ENCODE measurements around the gene NFX1.
"Not testable (repeated sequence)": the region's sequence is repeated elsewhere in the genome, so short reads cannot be mapped to it uniquely, and the experiment has no call there.

Gene NFX1

DNA sequence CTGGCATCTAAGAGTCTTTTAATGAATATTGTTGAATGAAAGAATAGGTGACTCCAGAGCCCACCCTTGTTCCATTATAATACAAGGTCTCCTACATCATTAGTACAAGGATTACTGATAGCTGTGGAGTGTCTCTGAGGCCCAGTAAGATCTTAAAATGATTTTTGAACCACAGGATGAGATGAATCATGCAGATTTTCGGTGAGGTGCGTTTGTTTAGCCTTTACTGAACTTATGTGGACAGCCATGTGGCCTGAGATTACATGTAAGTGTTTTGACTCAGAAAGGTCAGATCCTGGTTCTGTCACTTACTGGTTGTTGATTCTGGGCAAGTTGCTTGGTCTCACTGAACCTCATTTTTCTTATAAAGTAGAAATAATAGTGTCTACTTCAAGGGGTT lies 21.6 kb downstream of the NFX1 start:
- DNase-seq = no peak

DNA sequence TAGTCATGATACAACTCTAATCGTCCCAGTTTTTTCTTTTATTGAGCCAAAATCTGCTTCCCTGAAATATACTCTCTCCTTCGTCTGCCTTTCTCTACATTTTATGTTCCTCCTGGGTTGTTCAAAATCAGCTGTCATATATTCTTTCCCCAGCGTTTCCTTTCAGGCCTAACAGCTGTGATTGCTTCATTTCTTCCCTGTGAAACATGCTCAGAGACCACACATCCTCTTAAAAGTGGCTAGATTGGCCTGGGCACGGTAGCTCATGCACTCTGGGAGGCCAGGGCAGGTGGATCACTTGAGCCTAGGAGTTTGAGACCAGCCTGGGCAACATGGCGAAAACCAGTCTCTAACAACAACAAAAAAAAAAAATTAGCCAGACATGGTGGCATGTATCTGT lies 25.1 kb downstream of the NFX1 start:
- no peak for DNase-seq

DNA sequence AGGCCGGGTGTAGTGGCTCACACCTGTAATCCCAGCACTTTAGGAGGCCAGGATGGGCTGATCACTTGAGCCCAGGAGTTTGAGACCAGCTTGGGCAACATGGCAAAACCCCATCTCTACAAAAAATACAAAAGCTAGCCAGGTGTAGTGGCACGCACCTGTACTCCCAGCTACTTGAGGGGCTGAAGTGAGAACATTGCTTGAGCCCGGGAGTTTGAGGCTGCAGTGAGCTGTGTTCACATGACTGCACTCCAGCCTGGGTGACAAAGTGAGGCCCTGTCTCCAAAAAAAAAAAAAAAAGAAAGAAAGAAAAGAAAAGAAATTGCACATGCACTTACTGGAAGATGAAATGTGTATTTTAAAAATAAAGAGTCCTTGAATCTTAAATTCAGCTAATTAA lies 26.8 kb downstream of the NFX1 start:
- not testable (repeated sequence) for DNase-seq

DNA sequence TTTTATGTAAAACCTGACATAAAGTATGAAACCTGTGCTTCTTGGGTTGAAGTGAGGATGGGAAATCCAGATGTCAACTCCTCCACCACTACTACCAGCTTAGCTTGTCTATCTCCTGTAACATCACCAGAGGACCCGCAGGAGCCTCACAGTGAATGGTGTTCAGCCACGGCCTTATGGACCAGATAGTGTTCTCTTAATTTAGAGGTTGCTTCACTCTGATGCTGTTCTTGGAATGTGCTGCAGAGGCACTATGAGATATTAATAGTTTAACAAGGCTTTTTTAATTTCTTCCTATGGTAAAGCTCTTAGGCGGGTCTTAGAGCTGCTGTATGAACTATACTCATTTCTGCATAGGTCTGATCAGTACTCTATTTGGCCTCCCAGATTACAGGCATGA lies 27.9 kb downstream of the NFX1 start:
- no peak for DNase-seq

DNA sequence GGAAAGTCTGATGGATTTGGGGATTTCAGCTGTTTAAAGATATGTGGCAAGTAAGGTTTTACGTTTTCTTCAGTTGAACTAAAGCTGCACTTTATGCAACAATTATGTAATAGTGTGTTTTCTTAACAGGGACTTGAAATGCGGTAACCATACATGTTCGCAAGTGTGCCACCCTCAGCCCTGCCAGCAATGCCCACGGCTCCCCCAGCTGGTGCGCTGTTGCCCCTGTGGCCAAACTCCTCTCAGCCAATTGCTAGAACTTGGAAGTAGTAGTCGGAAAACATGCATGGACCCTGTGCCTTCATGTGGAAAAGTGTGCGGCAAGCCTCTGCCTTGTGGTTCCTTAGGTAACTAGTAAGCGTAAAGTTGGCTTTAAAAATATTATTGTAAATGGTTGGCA lies 28.5 kb downstream of the NFX1 start:
- DNase-seq = no peak

DNA sequence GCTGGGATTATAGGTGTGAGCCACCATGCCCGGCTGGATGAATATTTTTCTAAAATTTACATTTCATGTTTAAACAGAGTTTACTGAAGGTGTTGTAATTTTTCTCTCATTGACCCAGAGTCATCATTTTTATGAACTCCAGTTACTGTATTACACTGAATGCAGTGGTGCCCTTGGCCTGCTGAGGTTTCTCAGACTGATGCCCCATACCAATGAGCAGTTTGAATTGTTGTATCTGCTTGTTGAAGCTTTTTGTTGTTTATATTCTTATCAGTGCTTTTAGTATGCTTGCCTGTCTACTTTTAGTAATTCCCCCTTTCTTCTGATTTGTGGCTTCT lies 29.9 kb downstream of the NFX1 start:
- no peak for DNase-seq

DNA sequence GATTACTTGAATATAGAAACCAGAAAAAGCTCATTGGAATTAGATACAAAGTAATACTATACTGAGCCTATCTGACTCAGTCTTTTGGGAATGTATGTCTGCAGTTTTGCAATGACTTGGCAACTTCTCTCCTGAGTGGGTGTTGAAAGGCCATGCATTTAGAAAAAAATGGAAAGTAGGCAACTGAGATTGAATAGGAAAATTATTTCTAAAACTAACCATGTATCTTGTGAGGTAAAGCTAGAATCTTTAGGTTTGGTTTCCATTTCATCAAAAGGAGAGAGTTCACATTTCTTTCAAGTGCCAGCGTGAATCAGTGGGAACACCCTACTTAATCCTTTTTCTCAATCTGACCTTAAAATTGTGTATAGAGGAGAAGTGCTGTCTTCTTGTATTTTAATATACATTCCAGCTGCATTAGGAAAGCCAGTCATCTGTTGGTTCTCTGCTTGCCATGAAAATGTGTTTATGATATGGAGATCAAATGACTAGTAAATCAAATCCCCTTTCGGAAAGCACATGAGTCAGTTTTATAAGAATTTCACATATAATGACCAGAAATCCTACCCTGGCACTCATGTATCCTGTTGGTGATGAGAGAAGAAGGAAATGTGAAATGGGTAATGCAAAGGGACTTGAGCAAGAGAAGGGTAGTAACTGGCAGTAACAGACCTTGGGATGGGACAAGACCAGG lies 30.4 kb downstream of the NFX1 start:
- DNase-seq = no peak

DNA sequence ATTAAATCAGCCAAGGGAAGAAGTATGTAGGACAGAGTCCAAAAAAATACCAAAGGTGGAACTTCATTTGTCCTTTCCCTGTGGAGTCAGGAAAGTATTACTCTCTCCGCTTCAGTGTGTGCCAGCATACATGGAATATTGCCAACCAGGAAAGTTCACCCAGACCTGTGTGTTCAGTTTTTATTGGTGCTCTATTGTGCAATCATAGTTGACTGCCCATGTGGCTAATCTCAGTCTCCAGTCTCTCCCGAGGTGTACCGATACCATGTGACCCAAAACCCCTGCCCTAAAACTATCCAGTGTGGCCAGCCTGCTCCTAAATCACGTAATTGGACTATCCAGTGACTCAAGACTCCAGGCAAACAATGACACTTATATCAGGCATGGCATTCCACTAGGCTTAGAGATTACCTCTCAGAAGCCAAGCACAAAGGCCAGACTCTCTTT lies 38.8 kb downstream of the NFX1 start:
- DNase-seq = no peak

DNA sequence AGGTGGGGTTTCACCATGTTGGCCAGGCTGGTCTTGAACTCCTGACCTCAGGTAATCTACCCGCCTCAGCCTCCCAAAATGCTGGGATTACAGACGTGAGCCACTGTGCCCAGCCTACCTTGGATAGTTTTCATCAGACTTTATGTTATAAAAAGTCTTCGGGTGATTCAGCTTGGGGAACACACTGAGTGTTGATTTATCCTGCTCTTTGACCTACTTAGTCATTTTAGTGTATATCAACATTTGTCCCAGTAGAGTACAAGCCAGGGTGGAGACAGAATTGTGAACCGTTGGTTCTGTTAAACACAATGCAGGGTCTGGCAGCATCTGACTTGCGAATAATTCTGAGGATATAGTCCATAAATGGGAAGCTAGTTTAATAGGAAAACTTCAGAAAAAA lies 39.7 kb downstream of the NFX1 start:
- DNase-seq = no peak

DNA sequence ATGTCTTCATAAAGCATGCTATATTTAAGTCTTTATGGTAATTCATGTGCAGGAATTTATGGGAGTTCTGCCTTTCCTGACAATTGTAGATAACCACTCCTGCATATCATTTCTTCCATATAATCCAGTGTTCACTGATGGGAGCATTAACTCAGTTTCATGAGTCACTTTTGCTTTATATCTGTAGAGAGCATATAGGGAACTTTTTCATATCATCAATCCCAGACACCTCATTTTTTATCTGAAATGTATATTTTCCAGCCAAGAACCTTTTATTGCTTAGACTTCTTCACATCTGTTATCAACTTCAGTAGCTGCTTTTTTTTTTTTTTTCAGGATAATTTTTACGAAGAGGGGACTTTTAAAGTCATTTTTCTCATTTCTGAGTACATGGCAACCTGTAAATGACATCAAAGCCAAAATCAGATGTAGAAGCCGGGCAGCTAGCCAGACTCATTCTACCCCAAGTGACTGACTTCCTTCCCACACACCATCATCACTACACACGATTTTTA lies 41.1 kb downstream of the NFX1 start:
- no peak for DNase-seq

DNA sequence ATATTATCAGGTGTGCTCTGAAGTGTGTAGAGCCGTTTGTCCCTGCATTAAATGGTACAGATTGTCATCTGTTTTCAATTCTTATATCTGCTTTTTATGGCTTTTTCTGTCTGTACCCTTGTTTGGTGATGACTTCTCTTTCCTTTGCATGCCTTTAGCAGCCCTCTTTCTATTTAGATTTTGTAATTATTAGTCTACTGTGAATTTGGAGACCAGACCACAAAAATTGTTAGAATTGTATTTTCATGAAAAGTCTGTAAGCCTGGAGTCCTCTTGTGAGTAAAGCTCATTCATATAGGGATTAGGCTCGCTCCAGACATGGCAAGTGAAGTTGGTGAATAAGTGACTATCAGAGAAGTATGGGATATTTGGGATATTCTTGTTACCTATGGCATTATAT lies 41.7 kb downstream of the NFX1 start:
- DNase-seq = no peak

DNA sequence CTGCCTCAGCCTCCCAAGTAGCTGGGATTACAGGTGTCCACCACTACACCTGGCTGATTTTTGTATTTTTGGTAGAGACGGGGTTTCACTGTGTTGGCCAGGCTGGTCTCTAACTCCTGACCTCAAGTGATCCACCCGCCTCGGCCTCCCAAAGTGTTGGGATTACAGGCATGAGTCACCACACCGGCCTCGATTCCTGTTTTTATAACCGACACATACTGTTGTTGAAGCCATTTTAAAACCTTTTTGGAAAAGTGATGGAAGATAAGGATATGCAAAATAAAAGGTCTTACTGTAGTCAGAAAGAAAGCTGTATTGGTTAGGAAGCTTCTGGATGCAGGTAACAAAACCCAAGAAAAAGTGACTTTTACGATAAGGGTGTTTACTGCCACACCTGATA lies 42.6 kb downstream of the NFX1 start:
- not testable (repeated sequence) for DNase-seq

DNA sequence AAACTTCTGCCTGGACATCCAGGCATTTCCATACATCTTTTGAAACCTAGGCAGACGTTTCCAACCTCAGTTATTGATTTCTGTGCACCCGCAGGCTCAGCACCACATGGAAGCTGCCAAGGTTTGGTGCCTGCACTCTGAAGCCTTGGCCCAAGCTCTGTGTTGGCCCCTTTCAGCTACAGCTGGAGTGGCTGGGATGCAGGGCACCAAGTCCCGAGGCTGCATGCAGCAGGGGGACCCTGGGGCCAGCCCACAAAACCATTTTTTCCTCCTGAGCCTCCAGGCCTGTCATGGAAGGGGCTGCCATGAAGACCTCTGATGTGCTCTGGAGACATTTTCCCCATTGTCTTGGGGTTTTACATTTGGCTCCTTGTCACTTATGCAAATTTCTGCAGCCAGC lies 49.9 kb downstream of the NFX1 start:
- DNase-seq = no peak

DNA sequence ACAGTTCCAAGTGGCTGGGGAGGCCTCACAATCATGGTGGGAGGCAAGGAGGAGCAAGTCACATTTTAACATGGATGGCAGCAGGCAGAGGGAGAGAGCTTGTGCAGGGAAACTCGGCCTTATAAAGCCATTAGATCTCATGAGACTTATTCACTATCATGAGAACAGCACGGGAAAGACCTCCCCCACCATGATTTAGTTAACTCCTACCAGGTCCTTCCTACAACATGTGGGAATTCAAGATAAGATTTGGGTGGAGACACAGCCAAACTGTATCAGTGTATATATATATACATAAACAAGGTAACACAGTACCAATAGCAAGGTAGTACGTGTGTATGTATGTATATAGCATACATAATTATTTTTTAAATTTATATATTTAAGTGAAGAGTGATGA lies 50.9 kb downstream of the NFX1 start:
- DNase-seq = no peak

DNA sequence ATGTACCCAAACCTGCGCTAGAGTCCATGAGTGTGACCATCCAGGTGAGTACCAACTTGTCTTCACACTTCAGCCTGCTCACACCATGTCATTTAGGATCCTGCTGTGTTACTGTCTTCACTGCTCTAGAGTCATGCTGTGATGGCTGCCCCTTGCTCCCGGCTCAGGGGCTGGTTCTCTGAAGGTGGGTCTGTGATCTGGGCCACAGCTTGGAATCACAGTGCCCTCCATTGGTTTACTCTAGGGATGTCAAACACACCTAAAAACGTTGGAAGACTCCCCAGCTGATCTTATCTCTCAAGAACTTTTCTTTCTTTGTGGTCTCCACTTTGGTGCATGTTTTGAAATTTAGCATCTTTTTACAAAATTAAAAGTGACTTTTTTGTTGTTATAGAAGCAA lies 53.8 kb downstream of the NFX1 start:
- DNase-seq = no peak

DNA sequence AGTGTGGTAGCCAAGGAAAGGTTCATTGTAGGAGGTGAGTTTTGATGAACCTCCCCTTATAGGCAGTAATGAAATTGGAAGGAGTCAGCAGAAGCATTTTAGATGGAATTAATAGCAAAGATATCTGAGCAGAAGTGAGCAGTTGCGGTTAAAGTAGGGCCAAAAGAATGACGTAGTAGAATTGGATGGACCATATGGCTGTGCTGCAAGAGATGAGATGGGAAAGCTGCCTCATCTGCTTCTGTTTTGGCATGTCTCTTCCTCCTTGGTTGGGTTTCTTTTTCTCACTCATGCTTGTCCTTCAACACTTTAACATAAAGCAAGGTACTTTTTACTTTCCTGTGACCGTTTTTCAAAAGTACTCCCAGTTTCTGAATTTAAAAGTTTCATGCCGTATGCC lies 56.2 kb downstream of the NFX1 start:
- DNase-seq = no peak

DNA sequence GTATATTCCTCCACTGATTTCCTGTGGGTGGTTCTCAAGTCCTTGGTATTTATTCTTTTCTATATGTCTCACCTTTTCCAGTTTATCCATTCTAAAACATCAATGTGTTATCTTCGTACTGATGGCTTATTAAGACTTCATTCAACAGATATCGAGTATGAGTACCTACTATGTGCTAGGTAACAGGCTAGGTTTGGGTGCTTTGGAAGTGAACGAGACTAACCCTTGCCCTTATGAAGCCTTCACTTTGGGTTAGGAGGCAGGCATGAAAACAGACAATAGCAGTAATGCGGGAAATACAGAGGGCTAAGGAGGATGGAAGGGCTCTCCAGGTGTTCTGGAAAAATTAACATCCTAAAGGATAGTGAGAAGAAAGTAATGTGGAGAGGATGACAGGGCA lies 58.7 kb downstream of the NFX1 start:
- DNase-seq = no peak

DNA sequence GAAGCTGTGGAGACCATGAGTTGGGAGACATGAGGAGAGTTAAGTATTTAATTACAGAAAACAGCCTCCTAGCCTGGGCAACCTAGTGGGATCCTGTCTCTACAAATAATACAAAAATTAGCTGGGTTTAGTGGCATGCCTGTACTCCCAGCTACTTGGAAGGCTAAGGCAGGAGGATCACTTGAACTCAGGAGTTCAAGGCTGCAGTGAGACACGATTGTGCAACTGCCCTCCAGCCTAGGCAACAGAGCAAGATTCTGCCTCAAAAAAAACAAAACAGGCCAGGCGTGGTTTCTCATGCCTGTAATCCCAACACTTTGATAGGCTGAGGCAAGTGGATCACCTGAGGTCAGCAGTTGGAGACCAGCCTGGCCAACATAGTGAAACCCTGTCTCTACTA lies 59.4 kb downstream of the NFX1 start:
- DNase-seq = no peak

DNA sequence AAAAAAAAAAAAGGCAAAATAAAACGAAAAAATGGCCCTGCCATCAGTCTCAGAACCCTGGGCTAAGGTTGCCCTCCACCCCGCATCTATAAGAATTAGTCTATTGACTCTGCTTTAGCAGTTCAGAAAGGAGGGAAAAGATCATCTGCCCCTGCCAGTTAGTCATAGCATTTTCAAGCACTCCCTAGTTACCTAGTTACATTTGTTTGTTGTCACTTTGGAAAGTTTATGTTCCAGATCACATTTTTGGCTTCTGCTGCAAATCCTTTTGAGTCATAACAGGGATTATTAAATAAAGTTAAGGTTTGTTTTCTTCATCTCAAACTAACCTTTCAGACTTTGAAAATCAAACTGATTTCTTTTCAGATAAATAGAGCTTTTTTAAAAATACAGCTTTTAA lies 60.0 kb downstream of the NFX1 start:
- DNase-seq = no peak

DNA sequence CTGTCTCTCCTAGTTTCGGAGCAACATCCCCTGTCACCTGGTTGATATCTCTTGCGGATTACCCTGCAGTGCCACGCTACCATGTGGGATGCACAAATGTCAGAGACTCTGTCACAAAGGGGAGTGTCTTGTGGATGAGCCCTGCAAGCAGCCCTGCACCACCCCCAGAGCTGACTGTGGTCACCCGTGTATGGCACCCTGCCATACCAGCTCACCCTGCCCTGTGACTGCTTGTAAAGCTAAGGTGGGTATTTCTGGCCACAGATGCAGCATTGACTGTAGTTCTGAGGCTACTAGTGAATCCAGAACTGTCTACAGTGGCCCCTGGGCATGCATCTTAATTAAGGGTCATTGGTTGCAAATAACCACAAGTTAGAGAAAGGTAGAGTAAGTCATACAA lies 61.2 kb downstream of the NFX1 start:
- no peak for DNase-seq

DNA sequence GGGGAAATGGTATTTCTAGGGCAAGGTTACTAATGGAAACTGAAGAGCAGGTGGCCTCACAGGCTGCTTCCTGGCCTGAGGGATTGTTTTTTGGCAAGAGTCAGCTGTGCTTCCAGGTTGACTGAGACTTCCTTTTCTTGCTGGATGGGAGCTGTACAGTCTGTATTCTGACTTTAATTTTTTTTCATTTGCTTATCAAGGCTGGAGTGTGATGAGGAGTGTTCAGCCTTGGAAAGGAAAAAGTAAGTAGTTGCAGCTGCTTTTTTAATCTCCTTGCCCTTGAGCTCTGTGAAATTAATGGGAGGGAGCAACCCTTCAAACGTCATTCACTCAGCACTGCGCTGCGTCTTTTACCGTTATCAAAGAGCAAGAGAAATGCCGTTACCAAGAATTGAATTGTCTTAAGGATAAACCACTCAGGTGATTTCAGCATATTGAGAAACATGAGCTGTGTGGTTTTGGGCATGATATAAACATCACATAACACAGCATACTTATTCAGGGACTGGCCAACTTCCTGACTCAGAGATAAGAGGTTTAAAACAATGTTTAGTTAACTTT lies 64.4 kb downstream of the NFX1 start:
- peak in 1 of 2 experiments; percentile 15 for DNase-seq

DNA sequence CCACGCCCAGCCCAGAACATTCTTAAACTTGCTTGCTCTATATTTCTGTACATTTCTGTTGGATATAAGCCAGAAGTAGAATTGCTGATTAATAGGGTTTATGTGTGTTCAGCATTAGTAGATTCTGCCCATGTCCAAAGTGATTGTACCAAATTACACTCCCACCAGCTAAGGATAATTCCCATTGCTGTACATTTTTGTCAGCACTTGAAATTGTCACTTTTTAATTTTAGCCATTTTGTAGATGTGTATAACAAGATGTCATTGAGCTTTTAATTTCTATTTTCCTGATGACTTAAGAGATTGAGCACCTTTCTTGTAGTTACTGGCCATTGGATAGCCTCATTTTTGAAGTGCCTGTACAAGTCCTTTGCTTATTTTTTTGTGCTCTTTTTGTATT lies 65.6 kb downstream of the NFX1 start:
- no peak for DNase-seq

DNA sequence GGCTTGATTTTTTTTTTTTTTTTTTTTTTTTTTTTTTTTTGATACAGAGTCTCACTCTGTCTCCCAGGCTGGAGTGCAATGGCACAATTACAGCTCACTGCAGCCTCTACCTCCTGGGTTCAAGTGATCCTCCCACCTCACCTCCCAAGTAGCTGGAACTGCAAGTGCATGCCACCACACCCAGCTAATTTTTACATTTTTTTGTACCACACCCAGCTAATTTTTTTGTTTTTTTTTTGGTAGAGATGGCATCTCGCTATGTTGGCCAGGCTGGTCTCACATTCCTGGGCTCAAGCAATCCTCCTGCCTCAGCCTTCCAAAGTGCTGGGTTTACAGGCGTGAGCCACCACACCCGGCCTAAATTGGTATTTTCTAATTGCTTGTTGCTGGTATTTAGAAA lies 68.3 kb downstream of the NFX1 start:
- not testable (repeated sequence) for DNase-seq

DNA sequence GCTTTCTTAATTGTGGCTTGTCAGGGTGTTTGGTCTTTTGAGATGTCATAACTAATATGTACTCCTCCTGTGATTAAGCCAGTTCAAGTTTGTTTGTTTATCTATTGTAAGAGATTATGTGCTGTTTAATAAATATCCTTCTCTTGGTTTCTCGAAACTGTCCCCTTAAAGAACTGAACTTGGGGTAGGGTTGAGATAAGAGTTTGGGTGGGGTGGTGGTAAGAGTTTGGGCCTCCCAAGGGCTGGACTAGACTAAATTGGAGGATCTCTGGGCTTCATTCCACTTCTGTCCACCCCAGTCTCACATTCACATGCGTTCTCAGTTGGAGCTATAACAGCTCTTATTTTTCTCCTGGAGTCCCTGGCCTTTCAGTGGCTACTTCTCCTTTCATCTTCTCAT lies 73.8 kb downstream of the NFX1 start:
- DNase-seq = no peak

DNA sequence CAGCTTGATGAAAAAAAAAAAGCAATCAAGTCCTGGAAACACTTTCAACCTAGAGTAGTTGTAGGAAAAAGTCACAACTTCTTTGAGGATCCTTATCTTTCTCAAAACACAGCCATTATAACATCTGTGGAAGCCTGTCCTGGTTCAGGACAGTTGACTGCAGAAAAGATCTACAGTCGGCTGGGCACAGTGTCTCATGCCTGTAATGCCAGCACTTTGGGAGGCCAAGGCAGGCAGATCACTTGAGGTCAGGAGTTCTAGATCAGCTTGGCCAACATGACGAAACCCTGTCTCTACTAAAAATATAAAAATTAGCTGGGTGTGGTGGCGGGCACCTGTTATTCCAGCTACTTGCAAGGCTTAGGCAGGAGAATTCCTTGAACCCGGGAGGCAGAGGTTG lies 74.5 kb downstream of the NFX1 start:
- not testable (repeated sequence) for DNase-seq
